ENCODE data around the gene ZBED1.
"Not testable (repeated sequence)": the region's sequence is repeated elsewhere in the genome, so short reads cannot be mapped to it uniquely, and the experiment has no call there.

Gene ZBED1

GRCh38 chrX:2498781-2499302, 1.9 kb downstream of the ZBED1 start:
- DNase-seq, result no peak

- no peak for DNase-seq
Measured at GRCh38 chrX:2497961-2498780, 2.6 kb downstream of the ZBED1 start.

GRCh38 chrX:2495595-2495994, 5.2 kb downstream of the ZBED1 start:
- DNase-seq, result no peak

GRCh38 chrX:2492531-2493218, 8.1 kb downstream of the ZBED1 start:
- DNase-seq, result no peak

- no peak for DNase-seq
Measured at GRCh38 chrX:2490634-2491033, 10.1 kb downstream of the ZBED1 start.

- no peak for DNase-seq
Measured at GRCh38 chrX:2489446-2490445, 11.0 kb downstream of the ZBED1 start.

GRCh38 chrX:2488621-2489285, 12.0 kb downstream of the ZBED1 start:
- no peak for DNase-seq

GRCh38 chrX:2487366-2487765, 13.4 kb downstream of the ZBED1 start:
- DNase-seq, result no peak

- no peak for DNase-seq
Measured at GRCh38 chrX:2486476-2487133, 14.2 kb downstream of the ZBED1 start.

GRCh38 chrX:2485789-2486345, 14.9 kb downstream of the ZBED1 start:
- DNase-seq, result no peak

- no peak for DNase-seq
Measured at GRCh38 chrX:2484721-2485648, 15.8 kb downstream of the ZBED1 start.

- no peak for DNase-seq
Measured at GRCh38 chrX:2484256-2484655, 16.5 kb downstream of the ZBED1 start.

GRCh38 chrX:2483398-2484060, 17.2 kb downstream of the ZBED1 start:
- DNase-seq, result no peak

- not testable (repeated sequence) for DNase-seq
Measured at GRCh38 chrX:2481597-2481996, 19.2 kb downstream of the ZBED1 start.

- DNase-seq, result not testable (repeated sequence)
Measured at GRCh38 chrX:2479982-2480381, 20.8 kb downstream of the ZBED1 start.

- DNase-seq, result no peak
Measured at GRCh38 chrX:2479420-2479780, 21.4 kb downstream of the ZBED1 start.

GRCh38 chrX:2478546-2479419, 22.0 kb downstream of the ZBED1 start:
- DNase-seq, result no peak
